Suprapubic skin (tissue), 4 donors: ENCODE results near the gene RAMP2.

Experiments used
- EP300 ChIP-seq: sonication (generic); formaldehyde crosslinking; IDR thresholded peaks from one replicate; pipeline ENCODE4 v1.6.1; 2017; ENCODE audit warnings: antibody characterized with exemption
- POLR2AphosphoS5 ChIP-seq, 3 donors: sonication (generic); formaldehyde crosslinking; IDR thresholded peaks; one replicate each; pipeline ENCODE4 v1.6.1; 2017; ENCODE audit warnings: antibody characterized with exemption in 3 of 3
- TF ChIP-seq, protein P1 (sequence below), 2 donors: fragments of 200-600 bp in 1 of 2; fragments of 450-650 bp in 1 of 2; sonication (generic) in 1 of 2; IDR thresholded peaks; one replicate each; pipeline ENCODE4 v1.5.1; 2016 to 2019; ENCODE audit warnings: antibody characterized with exemption in 2 of 2, mild to moderate bottlenecking in 1 of 2, moderate library complexity in 1 of 2

DNA sequence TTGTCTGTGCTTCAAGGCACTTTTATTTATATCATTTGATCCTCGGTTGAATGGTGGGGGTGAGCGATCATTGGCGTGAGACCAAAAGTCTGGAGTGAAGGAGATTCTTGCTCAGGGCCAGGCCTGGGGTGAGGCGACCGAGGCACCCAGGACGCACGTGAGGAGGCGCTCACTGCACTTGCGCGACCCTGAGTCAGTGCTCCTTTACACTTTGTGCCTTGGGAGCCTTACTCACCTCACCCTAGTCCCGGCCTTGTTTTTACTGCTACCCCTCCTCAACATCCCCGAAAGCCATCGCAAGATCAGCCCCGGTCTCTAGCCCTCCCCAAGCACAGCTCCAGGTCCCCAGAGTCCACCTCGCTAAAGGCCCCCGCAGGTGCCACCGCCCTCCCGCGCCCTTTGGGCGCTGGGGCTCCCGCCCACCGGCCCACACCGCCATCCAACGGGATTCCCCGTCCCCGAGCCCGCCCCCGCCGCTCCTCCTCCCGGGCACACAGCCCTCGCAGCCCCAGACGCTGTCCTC lies 16.7 kb upstream of the RAMP2 start:
- TF ChIP-seq, protein P1, sequence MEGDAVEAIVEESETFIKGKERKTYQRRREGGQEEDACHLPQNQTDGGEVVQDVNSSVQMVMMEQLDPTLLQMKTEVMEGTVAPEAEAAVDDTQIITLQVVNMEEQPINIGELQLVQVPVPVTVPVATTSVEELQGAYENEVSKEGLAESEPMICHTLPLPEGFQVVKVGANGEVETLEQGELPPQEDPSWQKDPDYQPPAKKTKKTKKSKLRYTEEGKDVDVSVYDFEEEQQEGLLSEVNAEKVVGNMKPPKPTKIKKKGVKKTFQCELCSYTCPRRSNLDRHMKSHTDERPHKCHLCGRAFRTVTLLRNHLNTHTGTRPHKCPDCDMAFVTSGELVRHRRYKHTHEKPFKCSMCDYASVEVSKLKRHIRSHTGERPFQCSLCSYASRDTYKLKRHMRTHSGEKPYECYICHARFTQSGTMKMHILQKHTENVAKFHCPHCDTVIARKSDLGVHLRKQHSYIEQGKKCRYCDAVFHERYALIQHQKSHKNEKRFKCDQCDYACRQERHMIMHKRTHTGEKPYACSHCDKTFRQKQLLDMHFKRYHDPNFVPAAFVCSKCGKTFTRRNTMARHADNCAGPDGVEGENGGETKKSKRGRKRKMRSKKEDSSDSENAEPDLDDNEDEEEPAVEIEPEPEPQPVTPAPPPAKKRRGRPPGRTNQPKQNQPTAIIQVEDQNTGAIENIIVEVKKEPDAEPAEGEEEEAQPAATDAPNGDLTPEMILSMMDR (IDR thresholded peaks at IDR 0.05), result no peak
- no peak for TF ChIP-seq EP300
- TF ChIP-seq POLR2AphosphoS5 (IDR thresholded peaks at IDR 0.05), result no peak
